BE2C (cell line): ENCODE results near the gene FAT4. TPM values are rescaled to one million over a fixed set of nuclear protein-coding genes. Genes with fewer than 3 reads are reported as not detected.
A peak's percentile ranks its signal among the peaks of the same experiment; 100 is the strongest.

ENCODE experiments used
- DNase-seq: peaks from one replicate; pipeline ENCODE4 v3.0.0-alpha.2; 2020
- H3K27me3 ChIP-seq: fragments of 250-450 bp; sonication (Bioruptor Pico); 2 replicates; pipeline ENCODE4 v1.5.1; 2020; ENCODE audit warnings: mild to moderate bottlenecking
- H3K36me3 ChIP-seq: fragments of 250-450 bp; sonication (Bioruptor Pico); 2 replicates; pipeline ENCODE4 v1.5.1; 2020; ENCODE audit warnings: mild to moderate bottlenecking
- H3K4me1 ChIP-seq: fragments of 250-450 bp; sonication (Bioruptor Pico); 2 replicates; pipeline ENCODE4 v1.5.1; 2020
- H3K4me3 ChIP-seq: 2 replicates; pipeline ENCODE4 v1.5.1; 2011; ENCODE audit warnings: low read depth, low read length
- H3K9me3 ChIP-seq: fragments of 250-450 bp; sonication (Bioruptor Pico); 2 replicates; pipeline ENCODE4 v1.5.1; 2020
- CTCF ChIP-seq: IDR thresholded peaks from 2 replicates; pipeline ENCODE4 v1.5.1; 2012; ENCODE audit warnings: mild to moderate bottlenecking, low read depth, low read length
- polyA plus RNA-seq: library from polyadenylated mRNA; unstranded; fragments of >200 nt; gene quantifications from one replicate; pipeline ENCODE4 v1.2.1, GENCODE V29; 2012; ENCODE audit warnings: low read depth, missing spikeins; ENCODE audit not compliant: insufficient read length, insufficient read depth

The FAT4 gene
- 1.8 TPM for polyA plus RNA-seq

GRCh38 chr4:125314676-125315575, at the start of gene FAT4:
Gene FAT4, plus strand, starts transcription at chr4:125314955. Its CDS starts 1,457 bp downstream, at chr4:125316412.
- Histone ChIP-seq H3K9me3 (no peaks in the 10 kb centered on the region), H3K4me3 (peak within 1 kb of the TSS; percentile 90), H3K4me1 (peaks cover 6% of the 10 kb centered on the region; the same call in 1 of the 2 replicates), H3K36me3 (no peaks in the 10 kb centered on the region), H3K27me3 (no peaks in the 10 kb centered on the region)
- TF ChIP-seq CTCF: peak; percentile 5; the same call in 1 of the 2 replicates
- DNase-seq: peak; percentile 95

GRCh38 chr4:125265846-125266245, 48.9 kb upstream of the FAT4 start:
- DNase-seq: no peak
- Histone ChIP-seq H3K27me3 (no peaks in the 10 kb centered on the region), H3K9me3 (no peaks in the 10 kb centered on the region), H3K36me3 (no peaks in the 10 kb centered on the region), H3K4me3 (no peak overlapping the region), H3K4me1 (no peaks in the 10 kb centered on the region)
- TF ChIP-seq CTCF: no peak

GRCh38 chr4:125266901-125267604, 47.7 kb upstream of the FAT4 start:
- no peak for DNase-seq
- Histone ChIP-seq H3K9me3 (no peaks in the 10 kb centered on the region), H3K27me3 (no peaks in the 10 kb centered on the region), H3K4me3 (no peak overlapping the region), H3K36me3 (no peaks in the 10 kb centered on the region), H3K4me1 (no peaks in the 10 kb centered on the region)
- TF ChIP-seq CTCF: no peak

GRCh38 chr4:125267630-125268029, 47.1 kb upstream of the FAT4 start:
- Histone ChIP-seq H3K4me3 (no peak overlapping the region), H3K36me3 (no peaks in the 10 kb centered on the region), H3K4me1 (no peaks in the 10 kb centered on the region), H3K9me3 (no peaks in the 10 kb centered on the region), H3K27me3 (no peaks in the 10 kb centered on the region)
- no peak for TF ChIP-seq CTCF
- DNase-seq: no peak

GRCh38 chr4:125268068-125268755, 46.5 kb upstream of the FAT4 start:
- DNase-seq: no peak

More at GRCh38 chr4:125268068-125268755, 46.5 kb upstream of the FAT4 start:
- Histone ChIP-seq H3K4me3 (no peak overlapping the region), H3K36me3 (no peaks in the 10 kb centered on the region), H3K4me1 (no peaks in the 10 kb centered on the region), H3K9me3 (no peaks in the 10 kb centered on the region), H3K27me3 (no peaks in the 10 kb centered on the region)
- no peak for TF ChIP-seq CTCF
